GM12865 (cell line): ENCODE results near the gene SYNRG.

ENCODE experiments used
- DNase-seq: peaks from one replicate; pipeline ENCODE4 v3.0.0; 2010; ENCODE audit warnings: low read depth
- H3K4me3 ChIP-seq: 2 replicates; pipeline ENCODE4 v1.5.1; 2011; ENCODE audit warnings: mild to moderate bottlenecking, low read depth, low read length, control low read depth
- CTCF ChIP-seq: IDR thresholded peaks from 2 replicates; pipeline ENCODE4 v1.5.1; 2011; ENCODE audit warnings: low read length, control low read depth, low read depth, inconsistent platforms; ENCODE audit not compliant: insufficient read depth; ENCODE audit errors: missing control alignments

Gene SYNRG

GRCh38 chr17:37506678-37507077 is 102.5 kb downstream of the SYNRG start:
- H3K4me3 ChIP-seq, result no peak overlapping the region
- peak; percentile 47 for TF ChIP-seq CTCF
- DNase-seq, result peak; percentile 56

- DNase-seq, result peak; percentile 25
- H3K4me3 ChIP-seq, result no peak overlapping the region
- TF ChIP-seq CTCF, result no peak
Measured at GRCh38 chr17:37505333-37505732, 103.9 kb downstream of the SYNRG start.

- H3K4me3 ChIP-seq, result no peak overlapping the region
- DNase-seq, result no peak
- no peak for TF ChIP-seq CTCF
Measured at GRCh38 chr17:37503148-37503547, 106.1 kb downstream of the SYNRG start.

GRCh38 chr17:37502009-37502936 is 106.9 kb downstream of the SYNRG start:
- H3K4me3 ChIP-seq, result no peak overlapping the region
- no peak for DNase-seq
- no peak for TF ChIP-seq CTCF

- H3K4me3 ChIP-seq, result no peak overlapping the region
- no peak for DNase-seq
- TF ChIP-seq CTCF, result no peak
Measured at GRCh38 chr17:37500378-37500777, 108.8 kb downstream of the SYNRG start.

- DNase-seq, result no peak
- H3K4me3 ChIP-seq, result no peak overlapping the region
- no peak for TF ChIP-seq CTCF
Measured at GRCh38 chr17:37494971-37495370, 114.2 kb downstream of the SYNRG start.

- no peak for DNase-seq
- no peak overlapping the region for H3K4me3 ChIP-seq
- no peak for TF ChIP-seq CTCF
Measured at GRCh38 chr17:37494401-37494831, 114.8 kb downstream of the SYNRG start.
